Measurements from ENCODE around the gene FARP1. TPM values are rescaled to one million over a fixed set of nuclear protein-coding genes. Genes with fewer than 3 reads are reported as not detected.

Gene FARP1
- total RNA-seq, 3 donors from 2014 or later = 0.45 to 0.86 (median 0.63) TPM

GRCh38 chr13:98484289-98485219 is 341.7 kb downstream of the FARP1 start:
- Mint-ChIP-seq H3K4me1 (ENCODE audit: low read depth) (peaks cover 89% of the 10 kb centered on the region), H3K27me3 (ENCODE audit: low read depth) (no peaks in the 10 kb centered on the region), H3K4me3 (peak overlapping the region; percentile 47), H3K36me3 (ENCODE audit: insufficient read depth) (peaks cover 19% of the 10 kb centered on the region), H3K9me3 (no peaks in the 10 kb centered on the region)
- peak; percentile 63 to 75 for ATAC-seq
- peak; percentile 69 for DNase-seq

- H3K27me3 Mint-ChIP-seq (ENCODE audit: low read depth) = no peaks in the 10 kb centered on the region
- H3K36me3 Mint-ChIP-seq (ENCODE audit: insufficient read depth) = peaks cover 19% of the 10 kb centered on the region
- H3K9me3 Mint-ChIP-seq = no peaks in the 10 kb centered on the region
- ATAC-seq = no peak
- DNase-seq = no peak
- H3K4me1 Mint-ChIP-seq (ENCODE audit: low read depth) = peaks cover 94% of the 10 kb centered on the region
- no peak overlapping the region for H3K4me3 Mint-ChIP-seq
Measured at GRCh38 chr13:98485561-98485960, 342.7 kb downstream of the FARP1 start.

GRCh38 chr13:98486412-98486811 is 343.5 kb downstream of the FARP1 start:
- H3K4me3 Mint-ChIP-seq = no peak overlapping the region
- DNase-seq = no peak
- no peak for ATAC-seq
- H3K4me1 Mint-ChIP-seq (ENCODE audit: low read depth) = peaks cover 95% of the 10 kb centered on the region
- H3K36me3 Mint-ChIP-seq (ENCODE audit: insufficient read depth) = peaks cover 15% of the 10 kb centered on the region
- no peaks in the 10 kb centered on the region for H3K9me3 Mint-ChIP-seq
- H3K27me3 Mint-ChIP-seq (ENCODE audit: low read depth) = no peaks in the 10 kb centered on the region

- Mint-ChIP-seq H3K36me3 (ENCODE audit: insufficient read depth) (peaks cover 12% of the 10 kb centered on the region), H3K27me3 (ENCODE audit: low read depth) (no peaks in the 10 kb centered on the region), H3K9me3 (no peaks in the 10 kb centered on the region), H3K4me3 (no peak overlapping the region), H3K4me1 (ENCODE audit: low read depth) (peaks cover 93% of the 10 kb centered on the region)
- no peak for ATAC-seq
- no peak for DNase-seq
Measured at GRCh38 chr13:98487016-98487415, 344.1 kb downstream of the FARP1 start.

GRCh38 chr13:98487522-98487921 is 344.6 kb downstream of the FARP1 start:
- Mint-ChIP-seq H3K4me3 (no peak overlapping the region), H3K27me3 (ENCODE audit: low read depth) (no peaks in the 10 kb centered on the region), H3K9me3 (no peaks in the 10 kb centered on the region), H3K4me1 (ENCODE audit: low read depth) (peaks cover 93% of the 10 kb centered on the region), H3K36me3 (ENCODE audit: insufficient read depth) (peaks cover 12% of the 10 kb centered on the region)
- ATAC-seq (no peak), DNase-seq (no peak)

- Mint-ChIP-seq H3K4me3 (no peak overlapping the region), H3K4me1 (ENCODE audit: low read depth) (peaks cover 91% of the 10 kb centered on the region), H3K27me3 (ENCODE audit: low read depth) (no peaks in the 10 kb centered on the region), H3K36me3 (ENCODE audit: insufficient read depth) (peaks cover 12% of the 10 kb centered on the region), H3K9me3 (no peaks in the 10 kb centered on the region)
- DNase-seq = no peak
- no peak for ATAC-seq
Measured at GRCh38 chr13:98488736-98489135, 345.8 kb downstream of the FARP1 start.

GRCh38 chr13:98489446-98490194 is 346.7 kb downstream of the FARP1 start:
- Mint-ChIP-seq H3K9me3 (no peaks in the 10 kb centered on the region), H3K4me3 (no peak overlapping the region), H3K4me1 (ENCODE audit: low read depth) (peaks cover 84% of the 10 kb centered on the region), H3K27me3 (ENCODE audit: low read depth) (no peaks in the 10 kb centered on the region), H3K36me3 (ENCODE audit: insufficient read depth) (peaks cover 14% of the 10 kb centered on the region)
- DNase-seq = no peak
- no peak for ATAC-seq

GRCh38 chr13:98490195-98490836 is 347.4 kb downstream of the FARP1 start:
- Mint-ChIP-seq H3K36me3 (ENCODE audit: insufficient read depth) (peaks cover 9% of the 10 kb centered on the region), H3K4me3 (no peak overlapping the region), H3K4me1 (ENCODE audit: low read depth) (peaks cover 80% of the 10 kb centered on the region), H3K9me3 (no peaks in the 10 kb centered on the region), H3K27me3 (ENCODE audit: low read depth) (no peaks in the 10 kb centered on the region)
- no peak for DNase-seq
- no peak for ATAC-seq

GRCh38 chr13:98490866-98491265 is 348.0 kb downstream of the FARP1 start:
- Mint-ChIP-seq H3K36me3 (ENCODE audit: insufficient read depth) (peaks cover 9% of the 10 kb centered on the region), H3K27me3 (ENCODE audit: low read depth) (no peaks in the 10 kb centered on the region), H3K9me3 (no peaks in the 10 kb centered on the region), H3K4me1 (ENCODE audit: low read depth) (peaks cover 75% of the 10 kb centered on the region), H3K4me3 (no peak overlapping the region)
- DNase-seq (no peak), ATAC-seq (no peak)

GRCh38 chr13:98492335-98493041 is 349.6 kb downstream of the FARP1 start:
- Mint-ChIP-seq H3K4me3 (no peak overlapping the region), H3K36me3 (ENCODE audit: insufficient read depth) (peaks cover 8% of the 10 kb centered on the region), H3K4me1 (ENCODE audit: low read depth) (peaks cover 74% of the 10 kb centered on the region), H3K9me3 (no peaks in the 10 kb centered on the region), H3K27me3 (ENCODE audit: low read depth) (no peaks in the 10 kb centered on the region)
- DNase-seq (no peak), ATAC-seq (no peak)

- peaks cover 74% of the 10 kb centered on the region for H3K4me1 Mint-ChIP-seq (ENCODE audit: low read depth)
- no peak for DNase-seq
- no peak for ATAC-seq
- no peaks in the 10 kb centered on the region for H3K9me3 Mint-ChIP-seq
- H3K4me3 Mint-ChIP-seq = no peak overlapping the region
- H3K36me3 Mint-ChIP-seq (ENCODE audit: insufficient read depth) = peaks cover 9% of the 10 kb centered on the region
- no peaks in the 10 kb centered on the region for H3K27me3 Mint-ChIP-seq (ENCODE audit: low read depth)
Measured at GRCh38 chr13:98493042-98493712, 350.3 kb downstream of the FARP1 start.

- Mint-ChIP-seq H3K36me3 (ENCODE audit: insufficient read depth) (peaks cover 12% of the 10 kb centered on the region), H3K9me3 (no peaks in the 10 kb centered on the region), H3K4me1 (ENCODE audit: low read depth) (peaks cover 60% of the 10 kb centered on the region), H3K27me3 (ENCODE audit: low read depth) (no peaks in the 10 kb centered on the region), H3K4me3 (no peak overlapping the region)
- ATAC-seq (no peak), DNase-seq (no peak)
Measured at GRCh38 chr13:98494769-98495168, 351.9 kb downstream of the FARP1 start.

GRCh38 chr13:98495627-98496478 is 353.0 kb downstream of the FARP1 start:
- ATAC-seq = no peak
- no peak for DNase-seq
- no peaks in the 10 kb centered on the region for H3K27me3 Mint-ChIP-seq (ENCODE audit: low read depth)
- peaks cover 13% of the 10 kb centered on the region for H3K36me3 Mint-ChIP-seq (ENCODE audit: insufficient read depth)
- H3K4me1 Mint-ChIP-seq (ENCODE audit: low read depth) = peaks cover 60% of the 10 kb centered on the region
- H3K9me3 Mint-ChIP-seq = no peaks in the 10 kb centered on the region
- H3K4me3 Mint-ChIP-seq = no peak overlapping the region

Measured in activated T-cell treated with anti-CD3 and anti-CD28 coated beads, Interleukin-2, amount 50 U/mL, for 4 hours (primary cell).